GM12874 (cell line): Measurements from ENCODE around the gene PCNX2.

ENCODE experiments used
- CTCF ChIP-seq: IDR thresholded peaks from 2 replicates; pipeline ENCODE4 v1.5.1; 2011; ENCODE audit warnings: low read depth, mild to moderate bottlenecking, control low read depth, low read length, moderate library complexity; ENCODE audit not compliant: insufficient read depth

PCNX2 gene

DNA sequence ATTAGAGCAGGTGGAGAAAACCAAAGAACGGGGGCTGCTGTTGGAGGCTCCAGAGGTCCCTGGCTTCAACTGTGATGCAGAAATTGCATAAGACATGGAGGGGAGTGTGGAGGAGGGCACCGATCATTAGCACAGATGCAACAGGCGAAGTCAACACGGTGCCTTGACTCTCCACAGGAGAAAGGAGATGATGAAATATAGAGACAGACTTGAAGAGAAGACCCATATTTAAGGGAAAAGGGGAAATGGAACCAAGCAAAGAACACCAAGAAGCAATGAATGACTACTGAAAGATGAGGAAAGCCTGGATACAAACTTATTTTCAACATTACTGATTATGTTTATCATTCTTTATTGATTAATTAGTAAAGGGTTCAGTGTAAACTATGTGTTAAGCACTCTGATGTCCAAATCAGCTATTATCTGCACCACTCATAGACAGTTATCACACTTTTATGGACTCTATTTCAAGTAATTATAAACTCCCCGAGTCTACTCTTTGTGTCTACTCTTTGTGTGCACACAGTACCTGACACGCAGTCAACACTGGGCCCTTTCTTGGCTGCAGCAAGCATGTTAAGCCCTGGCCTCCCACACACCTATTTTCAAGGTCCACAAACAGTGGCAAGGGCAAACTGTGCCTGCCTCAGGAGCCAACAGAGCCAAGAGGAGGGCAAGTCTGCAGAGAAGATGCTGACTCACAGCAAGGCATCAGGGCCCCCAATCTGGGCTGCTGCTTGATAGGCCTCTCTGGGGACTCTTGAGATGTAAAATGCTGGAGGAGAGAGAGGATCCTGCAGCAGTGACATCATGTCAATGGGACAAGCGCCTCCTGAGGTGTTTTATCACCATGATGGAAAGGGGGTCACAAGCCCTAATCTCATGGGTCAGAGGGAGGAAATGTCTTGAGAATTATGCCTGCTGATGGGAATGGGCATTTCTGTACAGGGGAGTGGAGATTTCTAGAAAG is 17.6 kb downstream of the PCNX2 start:
- no peak for TF ChIP-seq CTCF

GRCh38 chr1:233269656-233270055 is 25.9 kb downstream of the PCNX2 start:
- no peak for TF ChIP-seq CTCF

GRCh38 chr1:233268389-233269022 is 27.0 kb downstream of the PCNX2 start:
- TF ChIP-seq CTCF: no peak

DNA sequence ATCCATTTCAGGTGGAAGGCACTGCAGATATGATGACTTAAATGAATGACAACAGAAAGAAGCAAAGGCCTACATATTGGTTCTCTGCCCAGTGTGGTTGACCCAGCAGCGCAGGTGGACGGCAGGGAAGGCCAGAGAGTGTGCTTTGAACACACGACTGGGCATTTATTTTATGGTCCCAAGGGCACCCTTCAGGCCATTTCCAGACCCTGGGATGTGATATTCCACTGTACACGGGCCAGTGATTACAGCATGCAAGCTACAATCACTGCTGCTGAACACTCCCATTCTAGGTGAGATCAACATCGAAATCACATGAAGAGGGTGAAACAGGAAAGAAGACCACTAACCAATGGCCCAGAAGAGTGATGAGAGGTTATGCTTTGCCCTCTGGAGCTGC is 33.8 kb downstream of the PCNX2 start:
- TF ChIP-seq CTCF: no peak

DNA sequence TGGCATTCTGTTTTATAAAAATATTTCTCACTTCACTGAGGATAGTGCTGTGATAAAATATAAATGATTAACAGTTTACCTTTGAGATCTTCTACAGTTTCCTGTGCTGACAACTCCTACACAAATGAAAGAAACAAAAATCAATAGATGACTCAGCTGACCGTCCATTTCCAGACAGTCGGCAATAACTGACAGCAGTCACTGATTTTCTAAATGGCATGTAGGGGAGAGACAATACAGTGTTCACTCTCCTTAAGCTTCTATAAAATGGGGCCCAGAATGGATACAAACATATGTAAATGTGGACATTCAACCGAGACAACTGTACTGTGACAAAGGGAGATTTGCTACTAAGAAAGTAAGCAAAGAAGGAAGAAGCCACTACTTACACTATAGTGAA is 34.3 kb downstream of the PCNX2 start:
- no peak for TF ChIP-seq CTCF

DNA sequence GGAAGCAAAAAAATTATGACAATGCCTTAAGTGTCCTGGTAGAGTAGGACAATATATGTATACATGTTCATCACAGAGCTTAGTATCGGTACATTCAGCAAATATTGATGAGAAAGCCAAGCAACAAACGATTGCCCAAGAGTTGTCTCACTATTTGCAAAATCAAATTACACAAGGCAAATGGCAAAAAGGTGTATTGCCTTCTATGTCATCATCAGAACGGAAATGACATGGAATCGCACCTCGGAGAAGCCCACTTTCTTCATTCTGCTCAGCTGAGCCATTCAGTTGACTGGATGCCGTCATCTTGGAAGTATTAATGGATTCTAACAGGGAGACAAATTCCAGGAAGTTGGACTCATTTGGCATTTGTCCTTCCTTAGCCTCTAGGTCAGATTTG is 37.7 kb downstream of the PCNX2 start:
- no peak for TF ChIP-seq CTCF

DNA sequence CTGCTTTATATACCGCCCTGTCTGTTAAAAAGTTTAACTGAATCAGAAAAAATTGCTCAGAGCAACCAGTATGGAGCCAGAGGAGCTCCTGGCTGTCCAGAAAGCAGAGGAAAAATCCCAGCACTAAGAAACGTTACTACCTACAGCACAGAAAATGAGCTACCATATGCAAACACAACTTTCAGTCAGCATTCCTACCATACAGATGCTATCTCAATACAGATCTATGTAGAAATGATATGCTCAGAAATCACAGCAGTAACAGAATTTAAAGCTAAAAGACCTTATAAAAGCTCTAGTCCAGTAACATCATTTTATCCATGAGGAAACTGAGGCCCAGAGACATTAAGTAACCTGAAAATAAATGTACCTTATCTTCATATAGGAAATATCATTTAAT is 38.7 kb downstream of the PCNX2 start:
- TF ChIP-seq CTCF: no peak
